ENCODE results near the gene LKAAEAR1.
A peak's percentile ranks its signal among the peaks of the same experiment; 100 is the strongest.

The LKAAEAR1 gene

GRCh38 chr20:64068386-64069208 is 15.6 kb downstream of the LKAAEAR1 start:
- no peak for DNase-seq (ENCODE audit: low read depth in 1 of 2, low spot score in 1 of 2)

- DNase-seq (ENCODE audit: low read depth in 1 of 2, low spot score in 1 of 2): no peak
These were observed 16.4 kb downstream of the LKAAEAR1 start for GRCh38 chr20:64067733-64068307.

GRCh38 chr20:64067005-64067632 is 17.1 kb downstream of the LKAAEAR1 start:
- no peak for DNase-seq (ENCODE audit: low read depth in 1 of 2, low spot score in 1 of 2)

- no peak for DNase-seq (ENCODE audit: low read depth in 1 of 2, low spot score in 1 of 2)
These were observed 18.2 kb downstream of the LKAAEAR1 start for GRCh38 chr20:64065974-64066343.

GRCh38 chr20:64065062-64065973 is 18.9 kb downstream of the LKAAEAR1 start:
- DNase-seq (ENCODE audit: low read depth in 1 of 2, low spot score in 1 of 2): no peak

- no peak for DNase-seq (ENCODE audit: low read depth in 1 of 2, low spot score in 1 of 2)
These were observed 20.0 kb downstream of the LKAAEAR1 start for GRCh38 chr20:64064145-64064698.

- no peak for DNase-seq (ENCODE audit: low read depth in 1 of 2, low spot score in 1 of 2)
These were observed 20.6 kb downstream of the LKAAEAR1 start for GRCh38 chr20:64063389-64064144.

GRCh38 chr20:64062596-64063388 is 21.4 kb downstream of the LKAAEAR1 start, which contains the start of gene TCEA2:
Gene TCEA2 (plus strand): TSS chr20:64063198. CDS start chr20:64063313, 115 bp downstream.
- DNase-seq (ENCODE audit: low read depth in 1 of 2, low spot score in 1 of 2): peak; percentile 90

GRCh38 chr20:64062276-64062595 is 22.0 kb downstream of the LKAAEAR1 start:
- no peak for DNase-seq (ENCODE audit: low read depth in 1 of 2, low spot score in 1 of 2)

- DNase-seq (ENCODE audit: low read depth in 1 of 2, low spot score in 1 of 2): no peak
These were observed 25.7 kb downstream of the LKAAEAR1 start for GRCh38 chr20:64058536-64058935.

GRCh38 chr20:64057628-64058498 is 26.3 kb downstream of the LKAAEAR1 start:
- DNase-seq (ENCODE audit: low read depth in 1 of 2, low spot score in 1 of 2): peak; percentile 62 to 71

GRCh38 chr20:64056889-64057627 is 27.1 kb downstream of the LKAAEAR1 start:
- no peak for DNase-seq (ENCODE audit: low read depth in 1 of 2, low spot score in 1 of 2)

GRCh38 chr20:64056639-64056888 is 27.6 kb downstream of the LKAAEAR1 start:
- no peak for DNase-seq (ENCODE audit: low read depth in 1 of 2, low spot score in 1 of 2)

GRCh38 chr20:64055893-64056638 is 28.1 kb downstream of the LKAAEAR1 start:
- DNase-seq (ENCODE audit: low read depth in 1 of 2, low spot score in 1 of 2): no peak

- no peak for DNase-seq (ENCODE audit: low read depth in 1 of 2, low spot score in 1 of 2)
These were observed 28.8 kb downstream of the LKAAEAR1 start for GRCh38 chr20:64055396-64055892.

- DNase-seq (ENCODE audit: low read depth in 1 of 2, low spot score in 1 of 2): no peak
These were observed 30.1 kb downstream of the LKAAEAR1 start for GRCh38 chr20:64053841-64054661.

Measured in stimulated activated CD4-positive, alpha-beta T cell treated with anti-CD3 and anti-CD28 coated beads, Interleukin-15, amount 100 ng/mL, for 1 hour (primary cell).